DLD1 (cell line): Measurements from ENCODE around the gene KCNA2.

Experiments used
- in situ Hi-C: cut with HindIII; loops from 2 replicates; pipeline ENCODE4 v1.10.0; 2017; ENCODE audit warnings: low sequenced_read_pairs

KCNA2 gene

GRCh38 chr1:110605901-110606656 is at the start of gene KCNA2:
Gene KCNA2 (minus strand): TSS chr1:110606358. CDS start chr1:110604782, 1,576 bp downstream.
- in situ Hi-C loops = no loop called here

GRCh38 chr1:110650609-110651008 is 44.5 kb upstream of the KCNA2 start:
- in situ Hi-C loops = no loop called here

GRCh38 chr1:110648417-110648816 is 42.3 kb upstream of the KCNA2 start:
- in situ Hi-C loops = no loop called here

- in situ Hi-C loops = no loop called here
These were observed 41.2 kb upstream of the KCNA2 start for GRCh38 chr1:110647254-110647891.

GRCh38 chr1:110645821-110646735 is 39.9 kb upstream of the KCNA2 start:
- in situ Hi-C loops = no loop called here

- in situ Hi-C loops = no loop called here
These were observed 39.1 kb upstream of the KCNA2 start for GRCh38 chr1:110645211-110645610.

GRCh38 chr1:110643879-110644472 is 37.8 kb upstream of the KCNA2 start:
- in situ Hi-C loops = no loop called here

GRCh38 chr1:110639724-110640386 is 33.7 kb upstream of the KCNA2 start:
- in situ Hi-C loops = no loop called here

- in situ Hi-C loops = no loop called here
These were observed 32.4 kb upstream of the KCNA2 start for GRCh38 chr1:110638556-110638955.

GRCh38 chr1:110638058-110638457 is 31.9 kb upstream of the KCNA2 start:
- in situ Hi-C loops = no loop called here

- in situ Hi-C loops = no loop called here
These were observed 31.3 kb upstream of the KCNA2 start for GRCh38 chr1:110637475-110637874.

- in situ Hi-C loops = no loop called here
These were observed 30.2 kb upstream of the KCNA2 start for GRCh38 chr1:110636149-110636935.

GRCh38 chr1:110635434-110635833 is 29.3 kb upstream of the KCNA2 start:
- in situ Hi-C loops = no loop called here

GRCh38 chr1:110634455-110635311 is 28.5 kb upstream of the KCNA2 start:
- in situ Hi-C loops = no loop called here

GRCh38 chr1:110634086-110634454 is 27.9 kb upstream of the KCNA2 start:
- in situ Hi-C loops = no loop called here

GRCh38 chr1:110633646-110634030 is 27.5 kb upstream of the KCNA2 start:
- in situ Hi-C loops = no loop called here

- in situ Hi-C loops = no loop called here
These were observed 25.9 kb upstream of the KCNA2 start for GRCh38 chr1:110631836-110632620.
